HG02973 (cell line): ENCODE results near the gene NHS.

ENCODE experiments used
- ATAC-seq: cut with Tn5 transposase; IDR thresholded peaks from one replicate; pipeline ENCODE4 v1.9.1; 2021; ENCODE audit warnings: moderate library complexity; ENCODE audit not compliant: unreplicated experiment

NHS gene

DNA sequence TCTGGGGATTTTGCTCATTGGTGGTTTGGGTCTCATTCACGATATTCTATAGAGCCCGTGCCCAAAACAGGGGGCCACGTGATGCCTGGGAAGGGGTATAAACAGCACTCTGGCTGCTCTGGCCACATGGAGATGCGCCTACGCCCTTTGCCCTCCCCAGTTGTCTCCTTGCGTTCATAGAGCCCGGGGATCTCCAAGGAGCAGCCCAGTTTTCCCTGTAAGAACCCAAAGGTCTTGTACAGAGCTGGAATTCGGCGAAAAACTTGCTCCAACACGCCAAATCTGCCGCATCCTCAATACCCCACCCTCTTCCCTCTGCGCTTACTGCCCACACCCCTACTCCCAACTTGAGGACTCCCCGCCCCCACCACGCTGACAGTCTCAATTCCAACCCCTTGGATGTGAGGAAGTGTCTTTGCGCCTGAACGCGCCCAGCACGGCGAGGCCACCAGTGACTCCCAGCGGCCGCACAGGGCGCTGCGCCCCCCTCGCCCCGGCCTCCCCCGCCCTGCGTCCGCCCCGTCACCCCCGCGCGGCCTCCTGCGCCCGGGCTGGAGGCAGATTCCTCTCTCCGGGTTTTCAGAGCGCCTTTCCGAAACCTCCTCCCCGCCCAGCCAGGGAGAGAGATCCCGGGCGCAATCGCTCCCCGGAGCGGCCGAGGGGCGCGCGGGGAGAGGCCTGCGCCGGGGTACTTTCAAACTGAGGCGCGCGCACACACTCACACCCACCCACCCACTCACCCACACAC, at the start of gene NHS:
NHS (plus strand) TSS at position 582 of the 748 bp plus-strand sequence. CDS start 558 bp downstream, outside the sequence.
- ATAC-seq: no peak

DNA sequence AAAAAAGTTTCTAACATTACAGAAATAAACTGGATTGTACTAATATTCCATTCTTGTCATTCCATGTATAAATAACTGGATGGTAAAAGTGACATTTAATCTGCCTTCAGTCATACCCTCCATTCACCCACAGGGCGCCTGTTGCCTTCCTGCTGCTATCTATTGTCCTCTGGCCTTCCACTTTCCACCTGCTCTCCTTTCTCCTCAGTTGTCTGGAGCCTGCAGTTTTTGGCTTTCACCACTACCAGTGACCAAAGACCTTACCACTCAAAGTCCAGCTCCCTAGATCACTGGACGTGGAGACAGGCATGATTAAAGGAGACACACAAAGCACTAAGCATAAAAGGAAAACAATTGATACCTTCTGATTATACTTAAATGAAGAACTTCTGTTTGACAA, 46.2 kb upstream of the NHS start:
- ATAC-seq: no peak

DNA sequence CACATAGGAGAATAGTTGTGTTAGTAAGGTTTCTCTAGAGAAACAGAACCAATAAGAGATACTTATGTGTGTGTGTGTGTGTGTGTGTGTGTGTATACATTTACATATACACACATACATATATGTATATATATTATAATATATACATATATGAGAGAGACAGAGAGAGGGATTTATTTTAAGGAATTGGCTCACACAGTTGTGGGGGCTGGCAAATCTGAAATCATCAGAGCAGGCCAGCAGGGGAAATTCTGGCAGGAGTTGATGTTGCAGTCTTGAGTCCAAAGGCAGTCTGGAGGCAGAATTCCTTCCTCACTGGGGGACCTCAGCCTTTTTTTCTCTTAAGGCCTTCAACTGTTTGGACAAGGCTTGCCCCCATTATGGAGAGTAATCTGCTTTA, 38.6 kb upstream of the NHS start:
- ATAC-seq: no peak

DNA sequence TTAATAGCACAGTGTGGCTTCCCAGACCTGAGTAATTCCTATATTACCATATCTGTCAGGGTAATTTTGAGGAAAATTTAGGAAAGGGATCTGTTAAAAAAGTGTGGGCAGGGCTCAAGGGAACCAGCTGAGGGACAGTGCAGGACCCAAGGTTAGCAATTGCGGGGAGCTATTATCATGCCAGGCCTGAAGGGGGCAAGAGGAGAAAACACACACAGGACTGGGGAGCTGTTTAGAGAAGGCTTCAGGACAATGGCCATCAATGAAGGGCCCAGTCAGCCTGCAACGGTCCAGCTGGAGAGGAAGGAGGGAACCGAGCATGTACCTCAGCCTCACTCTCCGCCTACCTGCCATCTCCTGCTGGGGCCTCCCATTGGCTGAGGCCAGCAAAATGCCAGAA, 19.0 kb upstream of the NHS start:
- no peak for ATAC-seq

DNA sequence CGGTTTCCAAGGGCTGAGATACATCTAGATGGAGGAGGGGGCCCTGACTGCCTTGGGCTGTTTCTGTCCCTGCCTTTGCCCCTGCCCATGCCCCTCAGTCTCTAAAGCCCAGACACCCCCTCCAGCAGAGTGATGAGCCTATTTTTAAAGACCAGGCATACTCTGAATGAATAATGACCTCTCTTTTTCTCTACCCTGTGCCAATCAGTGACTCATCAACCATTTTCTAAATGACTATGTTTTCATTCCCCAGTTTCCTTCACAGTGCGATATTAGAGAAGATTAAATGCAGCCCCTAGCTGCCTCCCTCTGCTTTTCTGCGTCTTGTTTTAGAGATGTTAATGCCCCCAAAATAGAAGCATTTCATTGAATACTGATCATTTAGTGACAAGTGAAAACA, 15.5 kb upstream of the NHS start:
- no peak for ATAC-seq

DNA sequence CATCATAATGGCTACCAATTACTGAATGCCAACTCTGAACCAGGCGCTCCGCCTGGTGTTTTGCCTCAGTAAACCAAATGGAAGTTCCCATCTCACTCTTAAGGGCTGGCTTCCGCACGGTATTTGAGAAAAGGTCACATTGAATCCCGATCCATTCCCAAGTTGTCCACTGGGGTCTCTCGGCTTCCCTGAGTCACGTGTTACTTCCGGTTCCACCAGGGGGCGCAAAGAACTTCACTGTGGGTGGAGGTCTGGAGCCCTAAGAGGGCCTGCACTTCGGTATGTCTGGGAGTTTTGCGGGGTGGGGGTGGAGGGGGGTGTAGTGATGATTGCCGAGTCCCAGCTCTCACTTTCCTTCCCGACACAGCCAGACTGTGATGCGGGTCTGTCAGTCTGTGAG, 13.4 kb upstream of the NHS start:
- no peak for ATAC-seq

DNA sequence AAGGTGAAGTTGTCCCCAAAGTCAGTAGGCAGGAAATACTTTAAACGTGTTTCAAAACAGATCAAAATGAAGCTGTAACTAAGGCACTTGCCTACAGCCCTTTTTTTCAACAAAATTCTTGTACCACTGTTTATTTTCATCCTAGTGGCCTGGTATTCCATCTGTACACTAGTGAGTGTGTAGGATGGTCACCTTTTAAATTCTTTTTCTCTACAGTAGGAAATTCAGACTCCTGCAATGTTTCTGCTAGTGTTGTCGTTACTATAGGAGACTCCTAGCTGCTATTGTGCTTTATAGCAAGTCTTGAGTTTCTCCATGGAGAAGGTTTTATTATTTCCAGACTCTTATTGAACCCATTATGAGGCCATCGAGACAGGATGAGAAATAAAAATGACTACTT, 7.0 kb upstream of the NHS start:
- no peak for ATAC-seq

DNA sequence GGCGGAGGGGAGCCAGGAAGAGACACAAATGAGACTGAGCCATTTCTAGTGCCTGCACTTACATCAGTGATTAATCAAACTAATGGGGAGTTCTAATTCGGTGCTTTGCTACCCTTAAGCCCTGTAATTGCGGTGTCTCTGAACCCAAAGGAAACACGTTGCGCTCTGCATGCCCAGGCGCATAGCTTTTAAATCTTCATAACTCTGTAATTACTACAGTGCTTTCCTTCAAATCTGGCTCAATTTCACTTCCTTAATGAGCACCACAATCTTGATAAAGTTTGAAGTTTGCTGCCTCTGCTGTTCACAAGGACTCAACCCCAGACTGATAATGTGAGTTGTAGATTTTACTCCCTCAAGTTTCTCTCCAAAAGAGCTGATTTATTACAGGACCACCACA, 5.7 kb upstream of the NHS start:
- no peak for ATAC-seq

DNA sequence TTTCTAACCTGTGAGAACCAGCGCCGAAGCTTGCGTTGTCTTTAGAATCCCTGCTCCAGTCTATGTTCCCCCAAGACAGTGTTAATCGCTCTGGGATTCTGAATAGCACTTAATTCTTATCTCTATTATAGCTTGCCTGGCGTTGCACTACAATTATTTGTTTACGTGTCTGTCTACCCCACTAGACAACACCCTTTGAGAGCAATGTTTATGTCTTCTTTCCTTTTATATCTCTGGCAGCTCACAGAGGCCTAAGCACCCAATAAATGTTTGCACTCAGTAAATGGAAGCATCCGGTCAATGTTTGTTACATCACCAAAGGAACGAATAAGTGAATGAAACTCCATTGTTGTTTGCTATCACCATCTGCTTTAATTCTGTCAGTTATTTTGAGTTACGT, 4.8 kb upstream of the NHS start:
- ATAC-seq: no peak

DNA sequence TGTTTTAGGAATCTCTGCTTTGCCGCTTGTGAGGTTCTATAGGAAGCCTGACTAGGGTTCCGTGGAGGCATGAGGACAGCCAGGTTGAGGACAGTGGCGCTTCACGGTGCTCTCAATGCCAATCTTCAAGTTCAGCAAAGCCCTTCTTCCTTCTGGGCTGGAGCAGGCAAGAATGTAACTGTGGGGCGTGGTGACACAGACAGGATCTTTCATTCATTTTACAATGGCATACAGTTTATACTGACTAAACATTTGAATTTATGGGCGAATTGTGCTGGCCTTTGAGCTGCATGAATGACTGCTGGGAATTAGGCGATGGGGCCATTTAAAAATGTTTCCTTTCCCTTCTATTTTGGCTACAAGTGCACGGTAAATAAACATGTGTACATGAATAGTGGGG, 2.9 kb upstream of the NHS start:
- ATAC-seq: no peak

DNA sequence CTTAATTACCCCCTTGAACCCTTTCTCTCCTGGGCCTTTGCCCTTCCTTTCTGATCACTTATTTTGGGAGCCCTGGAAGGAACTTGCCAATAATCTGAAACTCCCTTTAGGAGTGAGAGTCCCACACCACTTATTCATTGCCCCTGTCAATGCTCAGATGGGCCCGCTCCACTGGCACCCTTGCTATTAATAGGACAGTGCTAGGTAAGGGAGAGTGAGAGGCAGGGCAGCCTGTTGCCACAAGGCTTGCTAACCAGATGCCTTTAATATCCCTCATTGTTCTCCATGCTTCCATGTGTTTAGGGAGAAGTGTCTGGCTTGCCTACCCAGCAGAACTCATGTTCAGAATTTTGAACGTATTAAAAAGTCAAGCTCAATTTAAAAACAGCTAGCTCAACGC, 1.7 kb upstream of the NHS start:
- ATAC-seq: no peak

DNA sequence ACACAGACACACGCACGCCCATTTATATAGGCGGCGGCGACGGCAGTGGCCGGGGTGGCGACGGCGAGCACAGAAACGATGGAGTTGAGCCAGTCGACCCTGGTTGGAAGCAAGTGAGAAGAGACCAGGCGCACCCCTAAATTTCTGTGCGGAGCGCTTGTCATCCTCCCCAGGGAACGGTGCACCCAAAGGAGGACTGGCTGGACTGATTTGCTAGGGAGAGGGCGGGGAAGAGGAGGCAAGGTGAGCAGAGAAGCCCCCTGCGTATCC, 302 bp downstream of the NHS start:
- no peak for ATAC-seq

DNA sequence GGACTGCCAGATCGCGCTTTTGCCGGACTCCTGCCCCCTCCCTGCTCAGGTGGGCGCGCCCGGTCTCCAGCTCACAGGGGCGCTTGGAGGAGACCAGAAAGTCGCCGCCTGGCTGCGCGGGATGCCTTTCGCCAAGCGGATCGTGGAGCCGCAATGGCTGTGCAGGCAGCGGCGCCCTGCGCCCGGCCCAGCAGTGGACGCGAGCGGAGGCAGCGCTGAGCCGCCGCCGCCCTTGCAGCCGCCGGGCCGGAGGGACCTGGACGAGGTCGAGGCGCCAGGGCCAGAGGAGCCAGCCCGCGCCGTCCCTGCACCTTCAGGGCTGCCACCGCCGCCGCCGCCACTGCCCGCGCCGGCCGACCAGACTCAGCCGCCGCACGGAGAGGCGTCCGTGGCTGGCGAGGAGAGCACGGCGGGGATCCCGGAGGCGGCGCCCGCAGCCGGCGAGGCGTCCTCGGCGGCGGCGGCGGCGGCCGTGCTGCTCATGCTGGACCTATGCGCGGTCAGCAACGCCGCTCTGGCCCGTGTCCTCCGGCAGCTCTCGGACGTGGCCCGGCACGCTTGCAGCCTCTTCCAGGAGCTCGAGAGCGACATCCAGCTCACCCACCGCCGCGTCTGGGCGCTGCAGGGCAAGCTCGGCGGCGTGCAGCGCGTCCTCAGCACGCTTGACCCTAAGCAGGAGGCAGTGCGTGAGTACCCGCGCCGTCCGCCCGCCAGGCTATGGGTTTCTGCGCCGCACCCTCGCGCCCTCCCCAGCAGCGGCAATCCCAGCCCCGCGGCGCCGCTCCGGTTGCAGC, 834 bp downstream of the NHS start:
- no peak for ATAC-seq

DNA sequence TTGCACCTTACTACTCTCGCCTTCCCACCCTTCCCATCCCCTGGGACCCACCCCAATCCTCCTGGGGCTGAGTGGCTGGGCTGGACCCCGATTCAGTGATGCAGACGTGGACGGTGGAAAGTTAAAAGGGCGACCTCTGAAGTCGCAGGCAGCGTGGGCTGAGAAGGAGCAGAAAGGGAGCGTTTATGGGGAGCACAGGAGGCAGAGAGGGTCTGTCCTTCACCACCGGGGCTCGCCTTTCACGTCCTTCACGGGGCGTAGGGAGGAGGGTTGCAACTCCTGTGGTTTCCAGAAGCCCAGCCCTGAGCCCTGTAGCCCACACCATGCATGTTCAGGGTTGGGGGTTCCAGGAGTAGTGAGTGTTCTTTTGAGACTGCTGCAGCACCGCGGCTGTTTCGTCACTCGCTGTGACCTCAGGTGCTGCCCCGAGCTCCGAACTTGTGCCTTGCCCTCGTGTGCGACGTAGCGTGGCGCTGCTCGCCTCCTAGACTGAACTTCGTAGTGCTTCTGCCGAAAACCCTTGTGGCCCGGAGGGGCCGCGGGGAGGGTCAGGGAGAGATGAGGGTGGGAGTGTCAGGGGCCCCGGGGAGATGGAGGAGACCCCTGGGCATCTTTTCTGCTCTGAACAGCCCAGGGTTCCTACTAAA, 1.6 kb downstream of the NHS start:
- ATAC-seq: no peak

DNA sequence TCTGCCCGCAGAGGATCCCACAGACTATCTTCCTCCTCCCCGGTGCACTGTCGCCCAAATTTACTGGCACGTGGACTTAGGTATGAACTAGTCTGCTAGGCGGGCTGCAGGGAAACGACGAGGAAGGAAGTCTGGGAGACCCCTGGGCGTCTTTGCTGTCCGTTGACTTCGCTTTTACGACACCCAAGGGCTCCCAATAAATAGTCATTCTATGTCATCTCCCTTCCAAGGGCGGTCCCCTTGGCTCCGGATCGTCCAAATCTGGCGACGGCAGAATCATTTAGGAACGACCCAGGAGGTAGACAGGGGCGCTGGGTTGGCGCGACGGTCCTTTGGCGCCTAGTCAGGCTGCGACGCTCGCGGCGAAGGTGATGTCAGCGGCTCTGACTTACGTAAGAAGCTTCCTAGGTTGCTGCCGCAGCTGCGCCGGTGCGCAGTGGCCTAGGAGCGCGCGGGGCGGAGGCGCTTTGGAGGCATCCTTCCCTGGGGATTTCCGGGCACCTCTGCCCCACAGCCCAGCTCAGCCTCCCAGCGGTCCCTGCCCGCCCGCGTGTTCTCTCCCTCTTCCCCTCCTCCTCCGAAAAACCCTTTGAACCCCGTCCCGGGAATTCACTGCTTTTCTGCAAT, 2.2 kb downstream of the NHS start:
- no peak for ATAC-seq

DNA sequence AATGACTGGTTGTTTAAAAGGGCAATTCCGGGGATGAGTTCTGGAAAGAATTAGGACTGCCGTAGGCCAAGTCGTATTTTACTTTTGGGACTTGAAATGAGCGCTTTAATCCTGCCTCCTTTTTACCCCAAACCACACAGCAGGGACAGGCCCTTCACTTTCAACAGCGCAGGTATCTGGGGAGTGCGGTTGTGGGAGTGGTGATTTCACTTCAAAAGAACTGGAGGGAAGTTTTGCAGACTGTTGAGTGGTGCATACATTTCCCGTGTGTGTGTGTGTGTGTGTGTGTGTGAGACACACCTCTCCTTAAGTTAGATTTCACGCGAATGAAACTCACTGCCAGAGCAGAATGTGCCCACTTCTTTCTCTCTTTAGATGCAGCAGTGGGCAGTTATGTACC, 2.8 kb downstream of the NHS start:
- no peak for ATAC-seq

DNA sequence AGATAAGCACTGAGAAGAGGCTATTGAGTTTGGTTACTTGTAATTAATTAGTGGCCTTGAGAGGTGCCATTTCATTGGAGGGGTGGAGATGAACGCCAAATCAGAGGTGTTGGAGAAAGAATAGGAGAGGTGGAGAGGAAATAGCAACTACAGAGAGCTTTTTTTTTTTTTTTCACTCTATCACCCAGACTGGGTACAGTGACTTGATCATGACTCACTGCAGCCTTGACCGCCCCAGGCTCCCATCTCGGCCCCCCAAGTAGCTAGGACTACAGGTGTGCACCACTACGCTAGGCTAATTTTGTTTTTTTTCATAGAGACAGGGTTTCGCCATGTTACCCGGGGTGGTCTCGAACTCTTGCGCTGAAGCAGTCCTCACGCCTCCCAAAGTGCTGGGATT, 5.2 kb downstream of the NHS start:
- ATAC-seq: no peak

DNA sequence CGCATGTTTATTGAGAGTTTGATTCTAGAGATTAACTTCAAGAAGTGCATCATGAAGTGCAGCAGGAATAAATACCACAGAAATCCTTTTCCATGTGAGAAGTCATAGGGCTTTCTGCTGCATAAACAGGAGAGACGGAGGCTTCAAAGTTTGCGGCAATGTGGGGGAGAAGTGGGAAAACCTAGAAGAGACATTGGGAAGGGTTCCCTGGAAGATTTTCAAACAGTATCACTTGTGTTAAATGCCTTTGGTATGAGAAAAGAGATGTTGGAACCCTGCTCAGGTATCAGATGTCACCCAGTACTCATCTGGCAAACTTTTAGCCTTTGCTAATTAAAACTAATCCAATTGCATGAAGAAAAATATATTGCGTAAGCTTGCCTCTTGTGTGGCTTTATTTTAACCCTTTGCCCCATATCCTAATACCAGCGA, 15.4 kb downstream of the NHS start:
- no peak for ATAC-seq

DNA sequence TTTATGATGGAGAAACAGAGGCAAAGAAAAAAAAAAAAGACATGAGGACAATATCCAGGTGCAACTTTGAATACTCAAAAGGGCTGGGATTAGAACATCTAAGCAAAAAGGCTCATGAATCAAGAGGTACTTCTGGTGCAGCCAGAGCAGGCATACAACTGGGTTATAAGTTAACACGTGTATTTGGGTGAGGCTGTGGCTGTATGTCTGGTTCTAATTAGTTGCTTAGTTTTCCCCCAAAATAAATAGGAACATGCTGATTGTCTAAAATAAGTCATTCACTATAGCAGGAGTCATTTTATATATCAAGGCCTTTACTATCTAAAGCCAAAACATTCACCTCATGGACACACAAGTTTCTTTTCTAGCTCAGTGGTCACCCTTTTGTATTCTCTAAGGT, 20.2 kb downstream of the NHS start:
- ATAC-seq: no peak

DNA sequence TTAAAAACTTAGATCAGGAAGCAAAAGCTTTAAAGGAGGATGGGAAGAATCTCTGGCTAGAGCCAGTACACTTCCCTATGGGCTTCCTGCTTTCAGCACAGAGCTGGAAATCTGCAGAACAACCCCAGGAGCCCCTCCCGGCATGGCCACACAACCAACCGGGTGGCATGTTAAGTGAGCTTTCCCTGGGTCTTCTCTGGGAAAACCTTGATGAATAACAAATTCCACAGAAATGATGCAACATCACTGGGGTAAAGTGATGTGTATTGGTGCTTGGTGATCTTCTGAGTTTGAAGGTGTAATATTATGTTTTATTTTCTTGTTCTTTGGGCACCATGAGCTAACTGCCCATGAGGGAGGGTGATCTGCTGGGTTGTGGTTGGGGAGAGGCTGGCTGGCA, 22.1 kb downstream of the NHS start:
- no peak for ATAC-seq

DNA sequence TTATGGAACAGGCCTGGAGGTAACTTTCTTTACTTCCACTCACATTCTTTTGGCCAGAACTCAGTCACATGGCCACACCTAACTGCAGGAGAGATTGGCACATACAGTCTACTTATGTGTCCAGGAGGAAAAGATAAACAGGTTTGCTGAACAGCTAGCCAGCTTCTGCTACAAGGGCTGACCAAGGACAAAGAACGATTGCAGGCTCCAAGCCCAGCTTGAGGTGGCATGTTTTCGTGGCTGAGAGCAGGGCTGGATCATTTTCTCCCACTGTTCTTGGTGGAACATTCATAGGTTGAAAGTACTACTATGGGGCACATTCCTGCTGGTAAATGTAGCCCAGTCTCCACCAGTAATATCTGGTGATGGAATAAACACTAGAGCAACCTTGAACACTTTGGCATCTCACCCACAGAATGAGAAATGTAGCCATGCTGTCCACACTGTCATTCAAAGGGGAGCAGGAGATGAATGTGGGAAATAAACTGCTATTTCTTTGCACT, 28.2 kb downstream of the NHS start:
- ATAC-seq: no peak

DNA sequence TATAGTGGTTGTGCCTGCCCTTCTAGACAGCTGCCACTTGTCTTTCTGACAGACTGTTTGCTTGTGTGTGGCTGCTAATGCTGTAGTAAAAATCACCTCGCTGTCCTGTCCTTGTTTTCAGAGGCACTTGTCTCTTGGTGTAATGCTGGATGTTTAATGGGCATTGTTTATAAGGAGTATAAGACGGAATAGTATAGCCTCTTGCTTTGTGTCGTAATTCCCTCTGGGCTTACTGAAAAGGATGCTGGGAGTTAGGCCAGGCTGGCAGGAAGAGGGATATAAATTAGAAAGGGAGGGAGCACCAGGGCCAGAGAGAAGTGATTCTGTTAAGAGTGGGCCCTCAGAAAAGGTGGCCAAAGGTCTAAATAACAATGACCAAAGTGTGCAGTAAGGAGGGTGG, 29.0 kb downstream of the NHS start:
- ATAC-seq: no peak
